Pancreas (tissue), 10 donors: Measurements from ENCODE around the gene KCNJ15. TPM values are rescaled to one million over a fixed set of nuclear protein-coding genes. Genes with fewer than 3 reads are reported as not detected.

Experiments used
- ATAC-seq, 4 donors: fragments of 200-7000 bp; cut with Tn5 transposase; one replicate each; pipeline versions ENCODE4 v1.8.0 to v1.9.1; 2020; ENCODE audit warnings: mild to moderate bottlenecking in 4 of 4, moderate library complexity in 4 of 4
- DNase-seq, 6 donors: peaks; one replicate each; pipeline ENCODE4 v3.0.0-alpha.2; 2020
- FAIRE-seq: peaks from 2 replicates; lab custom pipeline; 2012; peaks lifted over from hg19 to GRCh38; lab: Jason Lieb, UNC
- H3K27ac ChIP-seq, 4 donors: fragments of 200-600 bp; sonication (generic); 1 replicate in 3 of 4; 2 replicates in 1 of 4; pipeline versions ENCODE4 v1.5.0 to v1.8.0; 2020
- H3K27me3 ChIP-seq, 4 donors: fragments of 200-600 bp; one replicate each; pipeline ENCODE4 v1.8.0; 2021
- H3K36me3 ChIP-seq, 3 donors: fragments of 200-600 bp; sonication (generic) in 1 of 3; one replicate each; pipeline versions ENCODE4 v1.5.0 to v1.8.0; 2020 to 2021
- H3K4me1 ChIP-seq, 3 donors: fragments of 200-600 bp; one replicate each; pipeline ENCODE4 v1.8.0; 2021
- H3K4me3 ChIP-seq, 4 donors: fragments of 200-600 bp; sonication (generic) in 2 of 4; one replicate each; pipeline versions ENCODE4 v1.5.0 to v1.8.0; 2020 to 2021
- H3K9me3 ChIP-seq, 4 donors: fragments of 200-600 bp; one replicate each; pipeline ENCODE4 v1.8.0; 2021
- CTCF ChIP-seq, 4 donors: fragments of 200-600 bp; sonication (generic) in 3 of 4; IDR thresholded peaks; one replicate each; pipeline versions ENCODE4 v1.5.0 to v1.8.0; 2021; ENCODE audit warnings: antibody characterized with exemption in 4 of 4
- WGBS, 2 donors: extraction: QIAGEN DNeasy Blood & Tissue Kit; methylation state at CpG; one replicate each; pipeline ENCODE4 v1.1.7; 2013; 5-methylcytosine and 5-hydroxymethylcytosine counted together
- intact Hi-C, 3 donors: fragments of 100-400 bp; cut with DNase I; formaldehyde crosslinking; loops; one replicate each; pipeline versions ENCODE4 v1.11.1 to v1.14.2; 2022
- polyA plus RNA-seq, 2 donors: library from polyadenylated mRNA; stranded (reverse); fragments of 200-250 nt; gene quantifications; one replicate each; pipeline ENCODE4 v1.2.3, GENCODE V29; 2013
- total RNA-seq, 6 donors: library from RNA; stranded (reverse); fragmentation: NEBNext Ultra II Directional in 4 of 6; extraction: Animal tissue kit (Norgen Biotek cat#: 25700) in 4 of 6; gene quantifications; one replicate each; pipeline versions ENCODE4 v1.2.1 to v1.2.4, GENCODE V29; 2021 to 2023
- donor health status: healthy with polysubstance abuse.
- donor health status: DM: no; HTN: no; CAD: no; lungs with moderate emphysema.
- donor health status: DM: no; HTN: no; CAD: no.
- donor health status: control.
- donor health status: control.
- donor health status: Bipolar disorder and iron deficiency.
- donor health status: DM: yes; HTN: yes; CAD: no.
- donor health status: DM: no; HTN: no; CAD: no.
- donor health status: DM: no; HTN: no; CAD: no.
- donor health status: DM: yes; HTN: yes; CAD: no.

The KCNJ15 gene
- total and polyA plus RNA-seq, 8 donors, result 16.9 to 48.7 (median 31.0) TPM

GRCh38 chr21:38325731-38326420, 69.1 kb downstream of the KCNJ15 start:
- no peak for FAIRE-seq
- no peak overlapping the region for H3K4me3 ChIP-seq
- no peak overlapping the region for H3K27ac ChIP-seq
- no peak for ATAC-seq
- no peaks in the 10 kb centered on the region for H3K36me3 ChIP-seq
- intact Hi-C loops, result no loop called here
- no peaks in the 10 kb centered on the region for H3K4me1 ChIP-seq
- H3K27me3 ChIP-seq, result no peaks in the 10 kb centered on the region
- WGBS, 2 donors, result 68 to 75% methylated on average over 8 of the region's 8 CpGs
- TF ChIP-seq CTCF (IDR thresholded peaks at IDR 0.05), result no peak
- H3K9me3 ChIP-seq, result no peaks in the 10 kb centered on the region
- DNase-seq, result no peak

DNA sequence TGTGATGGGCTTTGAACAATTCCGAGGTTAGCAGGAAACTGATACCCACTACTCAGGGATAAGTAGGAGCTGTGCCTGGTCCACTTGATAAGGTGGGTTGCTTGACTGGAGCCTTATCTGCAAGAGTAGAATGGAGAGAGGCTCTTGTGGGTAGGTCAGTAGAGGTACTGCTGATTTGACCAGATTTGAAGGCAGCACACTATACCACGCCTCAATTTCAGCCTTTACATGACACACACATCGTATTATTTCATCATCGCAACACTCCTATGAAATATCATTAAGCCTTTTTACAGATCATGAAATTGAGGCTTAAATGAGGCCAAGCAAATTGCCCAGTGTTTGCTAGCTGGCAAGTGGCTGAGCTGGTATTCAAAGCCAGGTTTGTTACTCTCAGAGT, 69.6 kb downstream of the KCNJ15 start:
- ATAC-seq, result no peak
- intact Hi-C loops, result no loop called here
- Histone ChIP-seq H3K9me3 (no peaks in the 10 kb centered on the region), H3K4me3 (no peak overlapping the region), H3K4me1 (no peaks in the 10 kb centered on the region), H3K27me3 (no peaks in the 10 kb centered on the region), H3K36me3 (no peaks in the 10 kb centered on the region), H3K27ac (no peak overlapping the region)
- WGBS, 2 donors, result 74 to 82% methylated on average over 4 of the region's 4 CpGs
- no peak for FAIRE-seq
- no peak for DNase-seq
- TF ChIP-seq CTCF (IDR thresholded peaks at IDR 0.05), result no peak

GRCh38 chr21:38326899-38327298, 70.1 kb downstream of the KCNJ15 start:
- intact Hi-C loops, result no loop called here
- Histone ChIP-seq H3K27ac (no peak overlapping the region), H3K36me3 (no peaks in the 10 kb centered on the region), H3K27me3 (no peaks in the 10 kb centered on the region), H3K9me3 (no peaks in the 10 kb centered on the region), H3K4me3 (no peak overlapping the region), H3K4me1 (no peaks in the 10 kb centered on the region)
- FAIRE-seq (no peak), ATAC-seq (no peak), DNase-seq (peak in 1 of 6 donors; percentile 0)
- 48 to 49% methylated on average over 4 of the region's 4 CpGs for WGBS, 2 donors
- no peak for TF ChIP-seq CTCF (IDR thresholded peaks at IDR 0.05)

- H3K36me3 ChIP-seq, result no peaks in the 10 kb centered on the region
- no peak for FAIRE-seq
- no peaks in the 10 kb centered on the region for H3K9me3 ChIP-seq
- WGBS, 2 donors, result 82 to 92% methylated on average over 1 of the region's 1 CpG
- DNase-seq, result no peak
- ATAC-seq, result no peak
- H3K27ac ChIP-seq, result no peak overlapping the region
- no peak overlapping the region for H3K4me3 ChIP-seq
- no peak for TF ChIP-seq CTCF (IDR thresholded peaks at IDR 0.05)
- H3K27me3 ChIP-seq, result no peaks in the 10 kb centered on the region
- intact Hi-C loops, result no loop called here
- no peaks in the 10 kb centered on the region for H3K4me1 ChIP-seq
Observed at GRCh38 chr21:38327984-38328383, 71.2 kb downstream of the KCNJ15 start.

DNA sequence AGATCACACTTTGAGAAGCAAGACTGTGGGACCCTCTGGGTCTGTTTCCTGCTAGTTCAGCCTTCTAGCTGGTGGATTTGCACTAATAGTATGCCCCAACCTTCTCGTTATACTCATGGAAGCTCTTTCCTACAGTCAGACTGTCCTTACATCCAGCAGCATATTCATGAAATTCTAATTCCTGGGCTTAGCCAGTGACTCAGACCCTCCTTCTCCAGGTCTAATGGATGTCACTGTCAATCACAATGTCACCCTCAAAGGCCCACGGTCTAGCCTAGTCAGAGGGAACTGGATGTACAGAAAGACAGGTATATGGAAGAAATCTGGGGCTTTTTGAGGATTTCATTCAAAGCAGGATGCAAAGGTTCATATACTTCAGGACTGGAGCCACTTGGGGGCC, 72.4 kb downstream of the KCNJ15 start:
- no peak for FAIRE-seq
- Histone ChIP-seq H3K4me3 (no peak overlapping the region), H3K4me1 (no peaks in the 10 kb centered on the region), H3K27ac (no peak overlapping the region), H3K27me3 (no peaks in the 10 kb centered on the region), H3K36me3 (no peaks in the 10 kb centered on the region), H3K9me3 (no peaks in the 10 kb centered on the region)
- no peak for ATAC-seq
- intact Hi-C loops, result no loop called here
- DNase-seq, result no peak
- TF ChIP-seq CTCF (IDR thresholded peaks at IDR 0.05), result no peak
- 56 to 64% methylated on average over 2 of the region's 2 CpGs for WGBS, 2 donors
